Stimulated activated CD8-positive, alpha-beta memory T cell treated with anti-CD3 and anti-CD28 coated beads, Interleukin-7, amount 100 ng/mL, for 4 hours (primary cell): Measurements from ENCODE around the gene GRIK4.

Experiments used
- DNase-seq, 2 donors: peaks; one replicate each; pipeline ENCODE4 v3.0.0-alpha.2; 2020; ENCODE audit warnings: low read depth in 2 of 2

Gene GRIK4

DNA sequence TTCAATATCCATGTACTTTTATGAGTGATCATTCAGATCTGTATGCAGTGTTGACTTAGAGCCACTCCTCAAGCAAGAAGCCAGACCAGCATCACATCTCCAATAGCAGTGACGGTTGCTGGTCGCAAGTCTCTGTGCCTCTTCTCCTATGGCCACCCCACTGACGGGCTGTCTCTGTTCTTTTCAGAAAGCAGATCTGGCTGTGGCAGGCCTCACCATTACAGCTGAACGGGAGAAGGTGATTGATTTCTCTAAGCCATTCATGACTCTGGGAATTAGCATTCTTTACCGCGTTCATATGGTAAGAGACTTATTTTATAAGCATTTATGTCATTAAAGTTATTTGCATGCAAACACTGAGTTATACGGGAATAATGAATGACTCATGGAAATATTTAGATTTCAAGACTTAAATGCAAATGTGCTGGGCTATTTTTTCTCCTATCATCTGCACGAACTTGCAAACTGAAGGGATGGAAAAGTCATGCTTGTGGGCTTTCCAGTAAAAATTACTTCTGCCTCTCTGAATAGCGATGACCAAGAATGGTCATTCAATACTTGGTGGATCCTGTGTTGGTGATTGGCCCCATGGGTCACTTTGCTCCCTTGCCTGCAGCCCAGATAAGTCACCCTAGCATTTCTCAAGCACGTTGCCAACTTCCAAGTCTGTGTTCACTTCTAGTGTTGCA lies 428.8 kb downstream of the GRIK4 start:
- DNase-seq = no peak

DNA sequence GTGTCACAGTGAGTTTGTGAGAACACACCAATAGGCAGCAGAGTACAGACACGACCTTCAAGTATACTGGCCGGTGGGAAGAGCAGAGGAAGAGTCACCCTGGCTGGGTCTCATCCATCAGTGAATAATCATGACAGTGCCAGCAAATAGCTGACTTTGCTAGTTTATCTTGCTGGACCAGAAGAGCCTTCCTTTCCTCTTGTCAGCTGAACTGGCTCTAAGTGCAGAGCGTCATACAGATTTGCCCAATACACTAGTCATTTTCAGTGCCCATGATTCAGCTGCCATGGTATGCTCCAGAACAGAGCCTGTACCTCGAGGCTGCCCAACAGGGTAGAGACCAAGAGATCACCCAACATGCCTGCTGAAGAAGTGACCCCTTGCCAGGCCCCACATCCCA lies 429.5 kb downstream of the GRIK4 start:
- no peak for DNase-seq

DNA sequence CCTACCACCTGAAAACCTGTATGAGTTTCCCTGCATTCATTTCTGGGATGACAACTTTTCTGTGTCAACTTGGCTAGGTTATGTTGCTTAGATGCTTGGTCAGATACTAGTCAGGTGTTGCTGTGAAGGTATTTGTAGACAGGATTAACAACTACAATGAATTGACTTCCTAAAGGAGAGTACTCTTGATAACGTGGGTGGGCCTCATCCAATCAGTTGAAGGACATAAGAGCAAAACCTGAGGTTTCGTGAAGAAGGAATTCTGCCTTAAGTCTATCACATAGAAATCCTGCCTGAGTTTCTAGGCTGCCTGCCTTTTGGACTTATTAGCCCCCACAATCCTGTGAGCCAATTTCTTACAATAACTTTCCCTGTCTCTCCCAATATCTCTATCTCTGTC lies 431.2 kb downstream of the GRIK4 start:
- no peak for DNase-seq

DNA sequence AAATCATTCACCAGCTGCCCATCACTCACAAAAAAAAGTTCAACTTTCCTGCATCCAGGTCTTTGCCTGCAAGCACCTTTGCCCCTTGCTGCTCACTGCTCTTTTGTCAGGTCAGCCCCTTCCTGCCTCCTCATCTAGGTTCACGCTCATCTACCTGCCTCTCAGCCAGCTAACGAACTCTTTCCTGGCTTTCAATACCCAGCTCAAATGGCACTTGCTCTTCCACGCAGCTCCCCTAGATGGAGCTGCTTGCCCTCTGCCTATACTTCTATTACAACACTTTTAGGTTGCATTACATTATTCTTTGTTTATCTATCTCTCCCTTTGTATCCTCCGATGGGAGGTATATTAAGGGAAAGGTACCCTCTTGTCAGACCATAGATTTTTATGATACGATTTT lies 433.5 kb downstream of the GRIK4 start:
- DNase-seq = no peak

- DNase-seq = no peak
Measured at GRCh38 chr11:120950880-120951279, 439.3 kb downstream of the GRIK4 start.

GRCh38 chr11:120952461-120953434 lies 441.2 kb downstream of the GRIK4 start:
- peak; percentile 23 to 28 for DNase-seq

- DNase-seq = no peak
Measured at GRCh38 chr11:120954381-120954780, 442.8 kb downstream of the GRIK4 start.

DNA sequence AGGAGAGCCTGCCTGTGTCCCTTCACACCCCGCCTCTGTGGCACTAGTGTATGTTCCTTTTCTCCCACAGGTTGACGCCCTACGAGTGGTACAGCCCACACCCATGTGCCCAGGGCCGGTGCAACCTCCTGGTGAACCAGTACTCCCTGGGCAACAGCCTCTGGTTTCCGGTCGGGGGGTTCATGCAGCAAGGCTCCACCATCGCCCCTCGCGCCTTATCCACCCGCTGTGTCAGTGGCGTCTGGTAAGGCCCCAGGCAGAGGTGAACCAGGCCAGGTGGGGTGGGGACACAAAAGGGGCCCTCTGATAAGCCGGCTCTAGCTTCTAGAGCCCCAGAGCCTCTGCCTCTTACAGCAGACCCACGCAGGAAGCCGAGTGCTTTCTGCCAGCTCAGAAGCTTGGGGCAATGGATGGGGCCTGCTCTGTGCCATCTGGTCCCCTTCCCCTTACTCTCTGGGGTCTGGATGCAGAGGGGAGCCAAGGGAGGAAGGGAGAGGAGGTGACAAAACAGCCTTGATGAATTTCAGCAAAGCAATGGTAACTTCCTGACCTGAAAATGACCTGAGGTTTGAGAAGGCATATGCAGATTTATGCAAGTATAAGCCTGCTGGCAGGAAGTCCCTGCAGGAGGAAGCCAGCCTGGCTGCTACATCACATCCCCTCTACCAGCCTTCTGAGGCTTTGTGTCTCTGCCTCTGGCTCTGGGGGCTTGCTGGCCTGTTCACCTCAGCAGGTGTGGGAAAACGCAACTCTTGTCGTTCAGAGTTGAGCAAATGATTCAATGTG lies 445.4 kb downstream of the GRIK4 start:
- no peak for DNase-seq

GRCh38 chr11:120958185-120958584 lies 446.6 kb downstream of the GRIK4 start:
- no peak for DNase-seq

DNA sequence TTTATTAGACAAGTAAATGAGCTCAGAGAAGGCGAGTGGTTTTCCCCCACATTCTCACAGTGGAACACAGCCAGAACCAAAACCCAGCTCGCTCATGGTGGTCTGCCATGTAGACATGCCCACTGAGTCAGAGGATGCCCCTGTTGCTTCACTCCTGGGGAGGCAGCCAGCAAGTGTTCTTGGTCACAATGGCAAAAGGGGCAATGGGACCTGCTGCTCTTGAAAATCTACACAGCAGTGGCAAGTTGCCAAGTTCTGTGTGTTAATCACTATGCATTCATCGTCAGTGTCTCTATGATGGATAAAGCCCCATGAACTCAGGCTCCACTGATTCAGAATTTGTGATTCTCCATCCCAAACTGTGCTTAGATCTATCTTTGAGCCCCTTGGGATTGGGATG lies 447.6 kb downstream of the GRIK4 start:
- no peak for DNase-seq

- no peak for DNase-seq
Measured at GRCh38 chr11:120964857-120965256, 453.3 kb downstream of the GRIK4 start.

DNA sequence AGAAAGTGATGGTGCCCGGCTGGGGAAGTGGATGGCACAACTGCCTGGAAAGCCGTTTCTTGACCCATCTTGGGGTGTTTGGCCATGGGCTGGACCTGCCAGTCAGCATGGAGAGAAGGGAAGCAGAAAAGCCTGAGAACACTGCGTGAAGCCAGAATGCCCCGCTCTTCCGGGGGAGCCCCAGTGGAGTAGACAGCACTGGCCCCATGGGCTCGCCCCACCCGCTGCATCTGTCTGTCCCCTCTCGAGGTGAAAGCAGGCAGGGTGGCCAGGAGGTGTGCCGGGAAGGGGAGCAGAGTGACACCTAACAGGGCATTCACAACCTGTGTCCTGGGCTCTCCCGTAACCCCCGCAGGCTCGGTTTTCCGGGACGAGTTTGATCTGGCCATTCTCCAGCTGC lies 455.3 kb downstream of the GRIK4 start:
- no peak for DNase-seq

GRCh38 chr11:120969993-120970392 lies 458.4 kb downstream of the GRIK4 start:
- no peak for DNase-seq

GRCh38 chr11:120971825-120972224 lies 460.3 kb downstream of the GRIK4 start:
- no peak for DNase-seq

GRCh38 chr11:120972621-120973020 lies 461.1 kb downstream of the GRIK4 start:
- DNase-seq = no peak

DNA sequence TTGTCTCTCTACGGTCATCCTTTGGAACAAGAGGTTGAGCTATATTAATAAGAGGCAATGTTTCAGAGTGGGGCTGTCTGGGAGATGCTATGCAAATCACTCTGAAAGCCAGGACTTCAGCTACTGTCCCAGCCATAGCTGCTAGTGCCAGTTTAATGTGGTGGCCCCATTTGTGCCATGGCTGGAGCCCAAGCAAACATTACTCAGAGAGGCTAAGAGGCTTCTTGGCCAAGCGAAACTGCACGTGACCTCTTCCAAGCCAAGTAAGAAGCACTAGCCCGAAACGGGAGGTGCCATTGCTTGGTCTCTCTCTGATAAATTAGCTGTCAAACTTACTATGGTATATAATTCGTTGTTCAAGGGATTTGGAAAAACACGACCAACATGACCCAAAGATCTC lies 462.0 kb downstream of the GRIK4 start:
- DNase-seq = no peak

- no peak for DNase-seq
Measured at GRCh38 chr11:120974466-120974865, 462.9 kb downstream of the GRIK4 start.

- no peak for DNase-seq
Measured at GRCh38 chr11:120974965-120975364, 463.4 kb downstream of the GRIK4 start.

DNA sequence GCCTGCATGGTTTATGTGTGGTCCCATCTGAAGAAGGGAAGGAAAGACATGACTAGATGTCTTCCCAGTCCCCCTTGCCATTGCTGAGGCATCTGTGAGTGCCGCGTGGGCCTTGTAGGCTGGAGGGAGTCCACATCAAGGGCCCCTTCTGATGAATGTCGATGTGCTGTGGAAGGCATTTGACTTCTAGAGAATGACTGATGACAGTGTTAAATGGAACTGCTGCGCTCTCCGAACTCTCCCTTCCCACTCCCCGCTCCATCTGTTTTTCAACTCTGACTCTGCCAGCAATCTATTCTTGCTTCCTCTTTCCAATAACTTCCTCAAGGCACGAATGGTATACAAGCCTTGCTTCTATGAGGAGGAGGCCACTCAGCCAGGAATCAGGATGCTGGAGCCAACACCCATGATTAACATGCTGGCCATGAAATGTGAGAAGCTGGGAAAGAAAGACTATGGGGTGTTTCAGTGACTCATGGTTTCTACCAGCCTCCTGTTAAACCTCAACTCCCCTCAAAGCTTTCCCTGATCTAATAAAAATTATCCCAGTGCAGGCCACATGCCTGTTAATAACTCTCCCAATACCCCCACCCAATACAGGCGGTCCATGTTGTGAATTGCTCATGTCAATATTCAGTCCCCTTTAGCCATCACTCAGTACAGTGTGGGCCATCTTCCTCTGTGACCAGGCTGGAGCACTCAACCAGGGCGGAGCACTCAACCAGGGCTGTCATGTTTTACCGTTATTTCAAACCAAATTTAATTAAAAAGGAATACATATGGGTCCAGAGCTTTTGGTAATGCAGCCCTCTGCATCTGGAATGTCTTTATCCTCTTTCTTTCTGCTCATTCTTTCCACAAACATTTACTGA lies 466.0 kb downstream of the GRIK4 start:
- no peak for DNase-seq

GRCh38 chr11:120978701-120979100 lies 467.2 kb downstream of the GRIK4 start:
- no peak for DNase-seq
